PC-9 (cell line): ENCODE measurements around the gene MRPL54.

ENCODE experiments used
- CTCF ChIP-seq: fragments of 200-600 bp; sonication (generic); conservative IDR thresholded peaks from 2 replicates; pipeline ENCODE4 v1.6.1; 2017; ENCODE audit warnings: mixed run types, antibody characterized with exemption, mild to moderate bottlenecking, moderate library complexity
- EZH2 ChIP-seq: fragments of 200-600 bp; sonication (generic); IDR thresholded peaks from 2 replicates; pipeline ENCODE4 v1.8.0; 2017; ENCODE audit warnings: antibody characterized with exemption, low read depth

GRCh38 chr19:3775831-3776230 is 13.3 kb downstream of the MRPL54 start:
- TF ChIP-seq EZH2, result no peak
- TF ChIP-seq CTCF, result no peak
